Activated naive CD4-positive, alpha-beta T cell treated with Interleukin-2 at 50 U/mL for 16 hours (primary cell): ENCODE measurements around the gene PKD2.
A peak's percentile ranks its signal among the peaks of the same experiment; 100 is the strongest.

ENCODE experiments used
- DNase-seq: peaks from one replicate; pipeline ENCODE4 v3.0.0-alpha.2; 2020

The PKD2 gene

GRCh38 chr4:88007304-88008121 is at the start of gene PKD2:
Gene PKD2, plus strand, starts transcription at chr4:88007635. Its CDS starts 99 bp downstream, at chr4:88007734.
- DNase-seq, result peak; percentile 79

GRCh38 chr4:87961993-87962392 is 45.4 kb upstream of the PKD2 start:
- no peak for DNase-seq

- DNase-seq, result no peak
These were observed 44.9 kb upstream of the PKD2 start for GRCh38 chr4:87962398-87963146.

- no peak for DNase-seq
These were observed 41.9 kb upstream of the PKD2 start for GRCh38 chr4:87965501-87965975.

GRCh38 chr4:87966095-87966496 is 41.3 kb upstream of the PKD2 start:
- no peak for DNase-seq

- DNase-seq, result no peak
These were observed 40.2 kb upstream of the PKD2 start for GRCh38 chr4:87967193-87967592.

GRCh38 chr4:87970121-87970520 is 37.3 kb upstream of the PKD2 start:
- no peak for DNase-seq

- DNase-seq, result no peak
These were observed 35.6 kb upstream of the PKD2 start for GRCh38 chr4:87971866-87972265.

- DNase-seq, result peak; percentile 32
These were observed 33.9 kb upstream of the PKD2 start for GRCh38 chr4:87973283-87974169.

- no peak for DNase-seq
These were observed 32.5 kb upstream of the PKD2 start for GRCh38 chr4:87974856-87975462.

GRCh38 chr4:87975466-87975865 is 32.0 kb upstream of the PKD2 start, which contains the start of gene SPP1:
Gene SPP1, plus strand, starts transcription at chr4:87975714. Its CDS starts 1,182 bp downstream, at chr4:87976896.
- peak; percentile 22 for DNase-seq

GRCh38 chr4:87977521-87978278 is 29.7 kb upstream of the PKD2 start:
- DNase-seq, result no peak

- no peak for DNase-seq
These were observed 28.8 kb upstream of the PKD2 start for GRCh38 chr4:87978681-87979080.

GRCh38 chr4:87979810-87980209 is 27.6 kb upstream of the PKD2 start:
- no peak for DNase-seq

GRCh38 chr4:87981486-87981885 is 25.9 kb upstream of the PKD2 start:
- DNase-seq, result no peak

GRCh38 chr4:87982036-87982435 is 25.4 kb upstream of the PKD2 start:
- no peak for DNase-seq

GRCh38 chr4:87982446-87983010 is 24.9 kb upstream of the PKD2 start:
- DNase-seq, result no peak

GRCh38 chr4:87983996-87984395 is 23.4 kb upstream of the PKD2 start:
- DNase-seq, result no peak

- peak; percentile 36 for DNase-seq
These were observed 22.1 kb upstream of the PKD2 start for GRCh38 chr4:87985097-87985886.

- no peak for DNase-seq
These were observed 21.6 kb upstream of the PKD2 start for GRCh38 chr4:87985887-87986200.

- DNase-seq, result no peak
These were observed 20.9 kb upstream of the PKD2 start for GRCh38 chr4:87986508-87986907.
